Neural cell (in vitro differentiated cells): ENCODE data around the gene NEURL1. TPM values are rescaled to one million over a fixed set of nuclear protein-coding genes. Genes with fewer than 3 reads are reported as not detected.

Source experiments
- H2AFZ ChIP-seq: fragments of 200-600, 300-800 bp; sonication (generic), shearing (Covaris generic); 2 replicates; pipeline ENCODE4 v1.6.0; 2014; ENCODE audit warnings: low read depth, mild to moderate bottlenecking, antibody characterized with exemption, low read length, moderate library complexity
- H3F3A ChIP-seq: fragments of 200-600 bp; shearing (Covaris generic); 2 replicates; pipeline ENCODE4 v1.6.1; 2016; ENCODE audit warnings: mild to moderate bottlenecking, moderate library complexity, mixed read lengths, antibody characterized with exemption, low read length; ENCODE audit not compliant: insufficient read depth, poor library complexity, severe bottlenecking
- H3K27ac ChIP-seq: fragments of 200-600, 300-800 bp; sonication (generic), shearing (Covaris generic); 2 replicates; pipeline ENCODE4 v1.5.1; 2014; ENCODE audit warnings: mild to moderate bottlenecking, low read length, moderate library complexity
- H3K27me3 ChIP-seq: fragments of 300-800, 200-600 bp; sonication (generic), shearing (Covaris generic); 2 replicates; pipeline ENCODE4 v1.6.0; 2014; ENCODE audit warnings: mild to moderate bottlenecking, low read depth, low read length, moderate library complexity; ENCODE audit not compliant: insufficient read depth
- H3K36me3 ChIP-seq: fragments of 300-800, 200-600 bp; sonication (generic), shearing (Covaris generic); 2 replicates; pipeline ENCODE4 v1.5.1; 2014; ENCODE audit warnings: mild to moderate bottlenecking, antibody characterized with exemption, low read length, moderate library complexity; ENCODE audit not compliant: insufficient read depth
- H3K4me2 ChIP-seq: fragments of 300-800, 200-600 bp; sonication (generic), shearing (Covaris generic); 2 replicates; pipeline ENCODE4 v1.6.0; 2014; ENCODE audit warnings: mild to moderate bottlenecking, low read length
- H3K4me3 ChIP-seq: fragments of 300-800, 200-600 bp; sonication (generic), shearing (Covaris generic); 2 replicates; pipeline ENCODE4 v1.5.1; 2014; ENCODE audit warnings: mild to moderate bottlenecking, low read length, moderate library complexity
- H3K79me2 ChIP-seq: fragments of 200-600 bp; shearing (Covaris generic); replicated peaks from 2 replicates; pipeline ENCODE4 v1.6.0; 2014; ENCODE audit warnings: mild to moderate bottlenecking, low read length, moderate library complexity; ENCODE audit not compliant: insufficient read depth
- H3K9ac ChIP-seq: fragments of 300-800, 200-600 bp; sonication (generic), shearing (Covaris generic); 2 replicates; pipeline ENCODE4 v1.6.1; 2016; ENCODE audit warnings: mild to moderate bottlenecking, low read length, mixed read lengths
- H3K9me2 ChIP-seq: fragments of 200-600 bp; shearing (Covaris generic); 2 replicates; pipeline ENCODE4 v1.6.1; 2016; ENCODE audit warnings: mild to moderate bottlenecking, low read length, mixed read lengths; ENCODE audit not compliant: insufficient read depth
- H3K9me3 ChIP-seq: fragments of 200-600, 300-800 bp; sonication (generic), shearing (Covaris generic); 2 replicates; pipeline ENCODE4 v1.6.1; 2016; ENCODE audit warnings: mild to moderate bottlenecking, mixed run types, low read length, moderate library complexity, mixed read lengths
- H4K20me1 ChIP-seq: fragments of 200-600 bp; shearing (Covaris generic); 2 replicates; pipeline ENCODE4 v1.6.1; 2016; ENCODE audit warnings: mild to moderate bottlenecking, mixed run types; ENCODE audit not compliant: insufficient read depth
- CTCF ChIP-seq: fragments of 450-650 bp; IDR thresholded peaks from 2 replicates; pipeline ENCODE4 v1.5.1; 2014; ENCODE audit warnings: antibody characterized with exemption, mild to moderate bottlenecking, moderate library complexity; ENCODE audit not compliant: poor library complexity, severe bottlenecking
- EP300 ChIP-seq: fragments of 450-650 bp; conservative IDR thresholded peaks from 2 replicates; pipeline ENCODE4 v1.6.1; 2014; ENCODE audit warnings: antibody characterized with exemption, mild to moderate bottlenecking, moderate library complexity; ENCODE audit not compliant: poor library complexity, severe bottlenecking
- EZH2 ChIP-seq: fragments of 200-600, 300-800 bp; shearing (Covaris generic), sonication (generic); IDR thresholded peaks from 2 replicates; pipeline ENCODE4 v1.6.1; 2014; ENCODE audit warnings: antibody characterized with exemption, low read length, borderline replicate concordance, mild to moderate bottlenecking; ENCODE audit not compliant: insufficient read depth, poor library complexity, severe bottlenecking
- MXI1 ChIP-seq: fragments of 450-650 bp; conservative IDR thresholded peaks from 2 replicates; pipeline ENCODE4 v1.6.1; 2014; ENCODE audit warnings: antibody characterized with exemption, mild to moderate bottlenecking; ENCODE audit not compliant: poor library complexity, severe bottlenecking
- POLR2AphosphoS5 ChIP-seq: IDR thresholded peaks from 2 replicates; pipeline ENCODE4 v1.6.1; 2012
- RAD21 ChIP-seq: fragments of 450-650 bp; conservative IDR thresholded peaks from 2 replicates; pipeline ENCODE4 v1.6.1; 2014; ENCODE audit warnings: antibody characterized with exemption, mild to moderate bottlenecking, moderate library complexity
- REST ChIP-seq: IDR thresholded peaks from 2 replicates; pipeline ENCODE4 v1.6.1; 2012; ENCODE audit warnings: borderline replicate concordance
- SMC3 ChIP-seq: fragments of 450-650 bp; conservative IDR thresholded peaks from 2 replicates; pipeline ENCODE4 v1.6.1; 2014; ENCODE audit warnings: antibody characterized with exemption, mild to moderate bottlenecking, moderate library complexity; ENCODE audit not compliant: poor library complexity
- TAF1 ChIP-seq: IDR thresholded peaks from 2 replicates; pipeline ENCODE4 v1.6.1; 2012; ENCODE audit warnings: low read depth
- polyA plus RNA-seq: library from polyadenylated mRNA; depleted of rRNA; stranded (reverse); fragments of >200 nt; gene quantifications from 2 replicates; pipeline ENCODE4 v1.2.3, GENCODE V29; 2014

The NEURL1 gene
- polyA plus RNA-seq, 1 donor from 2014 or later, result 12.3 TPM

- no peaks in the 10 kb centered on the region for H4K20me1 ChIP-seq
- H3F3A ChIP-seq, result no peaks in the 10 kb centered on the region
- no peaks in the 10 kb centered on the region for H3K9me2 ChIP-seq
- no peak overlapping the region for H3K9ac ChIP-seq
- H3K79me2 ChIP-seq, result no peaks in the 10 kb centered on the region
- H3K36me3 ChIP-seq, result no peaks in the 10 kb centered on the region
- H3K27ac ChIP-seq, result no peak overlapping the region
- H3K27me3 ChIP-seq, result no peaks in the 10 kb centered on the region
- H3K4me3 ChIP-seq, result no peak overlapping the region
- no peaks in the 10 kb centered on the region for H3K9me3 ChIP-seq
- H3K4me2 ChIP-seq, result no peak overlapping the region
- H2AFZ ChIP-seq, result no peak overlapping the region
- TF ChIP-seq MXI1, result no peak
Observed at GRCh38 chr10:103568505-103568904, 75.0 kb downstream of the NEURL1 start.

- no peak overlapping the region for H3K4me3 ChIP-seq
- TF ChIP-seq REST (no peak), EZH2 (no peak), SMC3 (no peak), CTCF (no peak), EP300 (no peak), MXI1 (no peak), POLR2AphosphoS5 (no peak), TAF1 (no peak), RAD21 (no peak)
- H3K4me2 ChIP-seq, result no peak overlapping the region
- no peak overlapping the region for H2AFZ ChIP-seq
- H3K79me2 ChIP-seq, result no peaks in the 10 kb centered on the region
- H3K9me3 ChIP-seq, result no peaks in the 10 kb centered on the region
- no peaks in the 10 kb centered on the region for H3K9me2 ChIP-seq
- no peak overlapping the region for H3K27ac ChIP-seq
- no peaks in the 10 kb centered on the region for H3K36me3 ChIP-seq
- no peaks in the 10 kb centered on the region for H3K27me3 ChIP-seq
- H4K20me1 ChIP-seq, result no peaks in the 10 kb centered on the region
- H3F3A ChIP-seq, result no peaks in the 10 kb centered on the region
- no peak overlapping the region for H3K9ac ChIP-seq
Observed at GRCh38 chr10:103569896-103570295, 76.4 kb downstream of the NEURL1 start.
